ENCODE results near the gene HARBI1.

GRCh38 chr11:46594785-46595184 is 22.2 kb downstream of the HARBI1 start:
- TF ChIP-seq TAF1 (IDR thresholded peaks at IDR 0.05; ENCODE audit: borderline replicate concordance, low read depth, low read length), result no peak
- no peak for TF ChIP-seq POLR2A (IDR thresholded peaks at IDR 0.05; ENCODE audit: low read depth, low read length)

All from GM12892 (cell line).